Left lung (tissue), 10 donors: ENCODE results near the gene PDCD1. TPM values are rescaled to one million over a fixed set of nuclear protein-coding genes. Genes with fewer than 3 reads are reported as not detected.
A peak's percentile ranks its signal among the peaks of the same experiment; 100 is the strongest.

ENCODE experiments used
- ATAC-seq: fragments of 200-7000 bp; cut with Tn5 transposase; one replicate; pipeline ENCODE4 v1.9.1; 2020; ENCODE audit warnings: moderate library complexity
- DNase-seq, 4 donors: peaks; one replicate each; pipeline ENCODE4 v3.0.0-alpha.2; 2013 to 2020
- H3K27ac ChIP-seq, 2 donors: fragments of 200-600 bp; sonication (generic) in 1 of 2; one replicate each; pipeline versions ENCODE4 v1.5.0 to v1.8.0; 2020 to 2021
- H3K27me3 ChIP-seq, 2 donors: fragments of 200-600 bp; sonication (generic) in 1 of 2; one replicate each; pipeline versions ENCODE4 v1.5.0 to v1.8.0; 2020 to 2021
- H3K36me3 ChIP-seq, 2 donors: fragments of 200-600 bp; sonication (generic) in 1 of 2; one replicate each; pipeline versions ENCODE4 v1.5.0 to v1.8.0; 2020 to 2021
- H3K4me1 ChIP-seq, 2 donors: fragments of 200-600 bp; one replicate each; pipeline ENCODE4 v1.8.0; 2021
- H3K4me3 ChIP-seq, 2 donors: fragments of 200-600 bp; sonication (generic) in 1 of 2; one replicate each; pipeline versions ENCODE4 v1.5.0 to v1.8.0; 2020 to 2021; ENCODE audit warnings: mild to moderate bottlenecking in 1 of 2
- H3K9me3 ChIP-seq, 2 donors: fragments of 200-600 bp; sonication (generic) in 1 of 2; one replicate each; pipeline versions ENCODE4 v1.5.0 to v1.8.0; 2020 to 2021
- intact Hi-C, 2 donors: fragments of 100-400 bp; cut with DNase I; formaldehyde crosslinking; loops; one replicate each; pipeline versions ENCODE4 v1.11.2 to v1.14.2; 2022
- polyA plus RNA-seq, 6 donors: library from polyadenylated mRNA; unstranded; fragments of 120-200 nt; gene quantifications; one replicate each; pipeline ENCODE4 v1.2.1, GENCODE V29; 2013; ENCODE audit not compliant: insufficient read length in 6 of 6
- total RNA-seq, 2 donors: library from RNA; stranded (reverse); fragmentation: NEBNext Ultra II Directional; extraction: Animal tissue kit (Norgen Biotek cat#: 25700); gene quantifications; one replicate each; pipeline ENCODE4 v1.2.1, GENCODE V29; 2021
- TF ChIP-seq, protein P1 (sequence below), 2 donors: fragments of 200-600 bp; sonication (generic) in 1 of 2; IDR thresholded peaks; one replicate each; pipeline versions ENCODE4 v1.5.0 to v1.8.0; 2021; ENCODE audit warnings: antibody characterized with exemption in 2 of 2
- donor health status: DM: no; HTN: yes; CAD: no.
- donor health status: DM: no; HTN: no; CAD: no.

The PDCD1 gene
- total and polyA plus RNA-seq, 8 donors, result 0.15 to 1.1 (median 0.31) TPM

DNA sequence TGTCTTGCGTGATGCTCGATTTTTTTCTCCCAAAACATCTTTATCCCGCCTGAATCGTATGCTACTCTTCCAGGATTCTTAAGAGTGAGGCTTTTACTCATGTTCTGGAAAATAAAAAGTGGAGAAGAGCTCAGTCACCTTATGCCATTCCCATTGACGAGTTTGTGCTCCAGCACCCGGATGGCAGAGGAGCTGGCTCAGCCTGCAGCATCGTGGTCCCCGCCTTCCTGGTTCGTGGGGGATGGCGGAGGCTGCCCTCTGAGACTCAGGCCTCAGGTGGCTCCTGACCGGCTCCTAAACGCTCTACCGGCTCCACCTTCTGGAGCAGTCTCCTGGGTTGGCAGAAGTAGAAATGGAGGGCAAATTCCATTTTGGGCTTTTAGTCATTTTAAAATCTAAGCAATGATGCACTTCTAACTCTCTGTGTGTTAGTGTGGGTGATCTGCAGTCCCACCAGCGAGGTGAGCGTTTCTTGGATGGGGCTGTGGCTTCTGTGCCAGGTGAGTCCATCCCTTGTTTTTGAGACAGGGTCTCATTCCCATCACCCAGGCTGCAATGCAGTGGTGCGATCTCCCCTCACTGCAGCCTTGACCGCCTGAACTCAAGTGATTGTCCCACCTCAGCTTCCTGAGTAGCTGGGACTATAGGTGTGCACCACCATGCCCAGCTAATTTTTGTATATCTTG lies 38.7 kb upstream of the PDCD1 start:
- Histone ChIP-seq H3K27me3 (no peaks in the 10 kb centered on the region), H3K4me3 (no peak overlapping the region), H3K4me1 (peaks cover 0 to 4% of the 10 kb centered on the region in 2 donors), H3K9me3 (no peaks in the 10 kb centered on the region), H3K36me3 (no peaks in the 10 kb centered on the region), H3K27ac (no peak overlapping the region)
- DNase-seq (no peak), ATAC-seq (no peak)
- intact Hi-C loops, result no loop called here
- TF ChIP-seq, protein P1, sequence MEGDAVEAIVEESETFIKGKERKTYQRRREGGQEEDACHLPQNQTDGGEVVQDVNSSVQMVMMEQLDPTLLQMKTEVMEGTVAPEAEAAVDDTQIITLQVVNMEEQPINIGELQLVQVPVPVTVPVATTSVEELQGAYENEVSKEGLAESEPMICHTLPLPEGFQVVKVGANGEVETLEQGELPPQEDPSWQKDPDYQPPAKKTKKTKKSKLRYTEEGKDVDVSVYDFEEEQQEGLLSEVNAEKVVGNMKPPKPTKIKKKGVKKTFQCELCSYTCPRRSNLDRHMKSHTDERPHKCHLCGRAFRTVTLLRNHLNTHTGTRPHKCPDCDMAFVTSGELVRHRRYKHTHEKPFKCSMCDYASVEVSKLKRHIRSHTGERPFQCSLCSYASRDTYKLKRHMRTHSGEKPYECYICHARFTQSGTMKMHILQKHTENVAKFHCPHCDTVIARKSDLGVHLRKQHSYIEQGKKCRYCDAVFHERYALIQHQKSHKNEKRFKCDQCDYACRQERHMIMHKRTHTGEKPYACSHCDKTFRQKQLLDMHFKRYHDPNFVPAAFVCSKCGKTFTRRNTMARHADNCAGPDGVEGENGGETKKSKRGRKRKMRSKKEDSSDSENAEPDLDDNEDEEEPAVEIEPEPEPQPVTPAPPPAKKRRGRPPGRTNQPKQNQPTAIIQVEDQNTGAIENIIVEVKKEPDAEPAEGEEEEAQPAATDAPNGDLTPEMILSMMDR (IDR thresholded peaks at IDR 0.05), result no peak

DNA sequence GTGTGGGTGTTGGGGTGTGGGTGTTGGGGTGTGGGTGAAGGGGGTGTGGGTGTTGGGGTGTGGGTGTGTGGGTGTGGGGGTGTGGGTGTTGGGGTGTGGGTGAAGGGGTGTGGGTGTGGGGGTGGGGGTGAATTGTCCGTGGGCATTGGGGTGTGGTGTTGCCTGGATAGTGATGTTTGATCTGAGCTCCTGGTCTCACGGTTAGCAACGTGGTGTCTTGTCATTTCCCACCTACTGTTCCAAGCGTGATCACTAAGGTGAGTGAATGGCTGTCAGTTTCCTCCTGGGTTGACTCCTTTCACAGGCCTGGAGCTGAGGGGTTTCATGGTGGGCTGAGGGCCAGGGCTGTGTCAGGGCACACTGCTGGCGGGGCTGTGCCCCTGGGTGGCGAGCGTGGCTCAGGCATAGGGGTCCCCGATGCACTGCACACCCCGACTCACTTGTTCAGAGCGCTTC lies 38.1 kb upstream of the PDCD1 start:
- DNase-seq (peak in 1 of 4 donors; percentile 22), ATAC-seq (no peak)
- Histone ChIP-seq H3K36me3 (no peaks in the 10 kb centered on the region), H3K4me3 (no peak overlapping the region), H3K27me3 (no peaks in the 10 kb centered on the region), H3K27ac (no peak overlapping the region), H3K4me1 (peaks cover 0 to 4% of the 10 kb centered on the region in 2 donors), H3K9me3 (no peaks in the 10 kb centered on the region)
- TF ChIP-seq, protein P1 (IDR thresholded peaks at IDR 0.05), result no peak
- intact Hi-C loops, result no loop called here

DNA sequence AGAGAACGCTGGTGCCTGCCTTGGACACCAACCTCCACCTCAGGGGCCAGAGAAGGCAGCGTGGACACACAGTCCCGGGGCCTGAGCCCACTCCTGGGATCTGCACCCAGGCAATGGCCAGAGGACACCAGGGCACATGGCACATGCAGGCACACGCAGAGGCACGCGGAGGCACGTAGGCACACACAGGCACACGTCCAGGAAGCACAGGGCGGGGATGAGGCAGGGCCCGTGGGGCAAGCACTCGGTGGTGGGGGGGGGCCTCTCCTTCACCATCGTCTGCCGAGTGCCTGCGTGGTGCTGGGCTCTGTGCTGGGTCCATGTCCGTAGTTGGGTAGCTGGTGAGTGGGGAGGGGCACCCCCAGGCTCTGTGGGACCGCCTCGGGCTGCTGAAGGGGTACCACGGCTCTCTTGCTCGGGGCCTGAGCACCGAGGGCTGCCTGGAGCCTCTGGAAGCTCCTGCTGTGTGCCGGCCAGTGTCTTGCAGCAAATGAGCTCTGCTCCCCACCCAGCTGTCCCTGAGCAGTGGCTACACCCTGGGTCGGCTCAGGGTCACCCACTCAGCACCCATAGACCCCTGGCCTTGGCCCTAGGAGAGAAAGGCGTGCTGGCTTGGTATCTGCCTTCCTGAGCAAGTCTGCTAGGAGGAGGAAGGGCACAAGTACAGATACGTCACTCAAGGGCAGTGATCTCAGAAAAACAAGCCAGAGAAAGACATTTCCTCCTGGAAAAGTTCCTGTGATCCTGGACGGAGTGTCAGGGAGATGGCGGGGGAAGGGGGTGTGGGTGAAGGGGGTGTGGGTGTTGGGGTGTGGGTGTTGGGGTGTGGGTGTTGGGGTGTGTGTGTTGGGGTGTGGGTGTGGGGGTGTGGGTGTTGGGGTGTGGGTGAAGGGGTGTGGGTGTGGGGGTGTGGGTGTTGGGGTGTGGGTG lies 37.3 kb upstream of the PDCD1 start:
- intact Hi-C loops, result no loop called here
- H3K9me3 ChIP-seq, result no peaks in the 10 kb centered on the region
- no peaks in the 10 kb centered on the region for H3K27me3 ChIP-seq
- peak; percentile 29 to 70 (median 54) for DNase-seq
- H3K27ac ChIP-seq, result no peak overlapping the region
- peaks cover 0 to 4% of the 10 kb centered on the region in 2 donors for H3K4me1 ChIP-seq
- peak; percentile 26 for ATAC-seq
- no peaks in the 10 kb centered on the region for H3K36me3 ChIP-seq
- TF ChIP-seq, protein P1 (IDR thresholded peaks at IDR 0.05), result no peak
- no peak overlapping the region for H3K4me3 ChIP-seq

- H3K4me3 ChIP-seq, result no peak overlapping the region
- peaks cover 0 to 4% of the 10 kb centered on the region in 2 donors for H3K4me1 ChIP-seq
- H3K27ac ChIP-seq, result no peak overlapping the region
- no peaks in the 10 kb centered on the region for H3K9me3 ChIP-seq
- no peak for ATAC-seq
- no peak for DNase-seq
- H3K36me3 ChIP-seq, result no peaks in the 10 kb centered on the region
- no peaks in the 10 kb centered on the region for H3K27me3 ChIP-seq
- TF ChIP-seq, protein P1 (IDR thresholded peaks at IDR 0.05), result no peak
- intact Hi-C loops, result no loop called here
Measured at GRCh38 chr2:241895427-241895711, 36.7 kb upstream of the PDCD1 start.
